Tibial nerve (tissue), 4 donors: ENCODE results near the gene ALPL.

Source experiments
- EP300 ChIP-seq, 2 donors: sonication (generic); formaldehyde crosslinking; IDR thresholded peaks; one replicate each; pipeline ENCODE4 v1.6.1; 2017; ENCODE audit warnings: antibody characterized with exemption in 2 of 2, mild to moderate bottlenecking in 1 of 2
- POLR2A ChIP-seq, 2 donors: fragments of 450-650 bp; IDR thresholded peaks; one replicate each; pipeline ENCODE4 v1.6.1; 2017; ENCODE audit warnings: antibody characterized with exemption in 2 of 2, mild to moderate bottlenecking in 2 of 2, moderate library complexity in 2 of 2
- TF ChIP-seq, protein P1 (sequence below), 5 experiments: fragments of 200-600 bp in 3 of 5; fragments of 450-650 bp in 2 of 5; sonication (generic) in 3 of 5; IDR thresholded peaks; one replicate each; pipeline ENCODE4 v1.5.1; 2016 to 2019; ENCODE audit warnings: antibody characterized with exemption in 5 of 5, mild to moderate bottlenecking in 3 of 5, moderate library complexity in 2 of 5

GRCh38 chr1:21509351-21510112, at the start of gene ALPL:
- TF ChIP-seq, protein P1, sequence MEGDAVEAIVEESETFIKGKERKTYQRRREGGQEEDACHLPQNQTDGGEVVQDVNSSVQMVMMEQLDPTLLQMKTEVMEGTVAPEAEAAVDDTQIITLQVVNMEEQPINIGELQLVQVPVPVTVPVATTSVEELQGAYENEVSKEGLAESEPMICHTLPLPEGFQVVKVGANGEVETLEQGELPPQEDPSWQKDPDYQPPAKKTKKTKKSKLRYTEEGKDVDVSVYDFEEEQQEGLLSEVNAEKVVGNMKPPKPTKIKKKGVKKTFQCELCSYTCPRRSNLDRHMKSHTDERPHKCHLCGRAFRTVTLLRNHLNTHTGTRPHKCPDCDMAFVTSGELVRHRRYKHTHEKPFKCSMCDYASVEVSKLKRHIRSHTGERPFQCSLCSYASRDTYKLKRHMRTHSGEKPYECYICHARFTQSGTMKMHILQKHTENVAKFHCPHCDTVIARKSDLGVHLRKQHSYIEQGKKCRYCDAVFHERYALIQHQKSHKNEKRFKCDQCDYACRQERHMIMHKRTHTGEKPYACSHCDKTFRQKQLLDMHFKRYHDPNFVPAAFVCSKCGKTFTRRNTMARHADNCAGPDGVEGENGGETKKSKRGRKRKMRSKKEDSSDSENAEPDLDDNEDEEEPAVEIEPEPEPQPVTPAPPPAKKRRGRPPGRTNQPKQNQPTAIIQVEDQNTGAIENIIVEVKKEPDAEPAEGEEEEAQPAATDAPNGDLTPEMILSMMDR (IDR thresholded peaks at IDR 0.05): peak in 1 of 5 experiments; percentile 5
- no peak for TF ChIP-seq POLR2A (IDR thresholded peaks at IDR 0.05)
- TF ChIP-seq EP300 (IDR thresholded peaks at IDR 0.05): no peak
